ENCODE data around the gene ARHGAP4. TPM values are rescaled to one million over a fixed set of nuclear protein-coding genes. Genes with fewer than 3 reads are reported as not detected.

The ARHGAP4 gene
- total RNA-seq, 2 experiments from 2014 or later = 151 to 160 TPM

DNA sequence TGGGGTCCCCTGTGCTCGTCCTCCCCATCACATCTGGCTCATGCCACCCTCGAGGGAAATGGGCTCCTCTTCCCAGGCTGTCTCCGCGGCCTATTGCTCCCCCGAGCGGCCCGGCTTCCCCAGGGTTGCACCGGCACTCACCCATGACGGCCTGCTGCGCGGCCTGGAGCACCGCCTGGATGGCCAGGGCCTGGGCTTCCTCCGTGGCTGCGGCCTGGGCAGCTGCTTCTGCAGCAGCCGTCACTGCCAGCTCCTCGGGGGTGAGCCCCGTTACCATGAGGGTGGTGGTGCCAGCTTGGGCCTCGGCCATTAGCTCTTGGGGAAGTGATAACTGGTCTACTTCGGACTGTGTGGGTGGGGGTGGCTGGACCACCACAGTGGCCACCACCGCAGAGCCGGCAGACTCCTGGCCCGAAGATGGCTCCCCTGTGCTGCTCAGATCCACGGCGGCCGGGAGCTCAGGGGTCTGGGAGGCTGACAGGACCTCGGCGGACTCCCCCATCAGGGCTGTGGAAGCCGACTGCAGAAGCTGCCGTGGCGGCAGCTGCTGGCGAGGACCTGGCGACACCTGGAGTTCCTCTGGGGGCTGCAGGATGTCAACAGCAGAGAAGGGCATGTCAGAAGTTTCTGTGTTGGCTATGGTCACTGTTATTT lies 26.4 kb upstream of the ARHGAP4 start:
- POLR2A ChIA-PET = no interaction called here
- Mint-ChIP-seq H3K9me3 (no peaks in the 10 kb centered on the region), H3K4me1 (ENCODE audit: low read depth) (peaks cover 5% of the 10 kb centered on the region), H3K36me3 (peaks cover 27% of the 10 kb centered on the region), H3K4me3 (no peak overlapping the region), H3K27ac (no peak overlapping the region), H3K27me3 (no peaks in the 10 kb centered on the region)
- no peak for DNase-seq
- CTCF ChIA-PET = interaction anchor here (0.9 to 1.0 kb wide), 3 partner anchors 14 to 61 kb away, joined by 3 read pairs; no protein-coding TSS in a partner anchor
- intact Hi-C loops (cut with micrococcal nuclease) = no loop called here

DNA sequence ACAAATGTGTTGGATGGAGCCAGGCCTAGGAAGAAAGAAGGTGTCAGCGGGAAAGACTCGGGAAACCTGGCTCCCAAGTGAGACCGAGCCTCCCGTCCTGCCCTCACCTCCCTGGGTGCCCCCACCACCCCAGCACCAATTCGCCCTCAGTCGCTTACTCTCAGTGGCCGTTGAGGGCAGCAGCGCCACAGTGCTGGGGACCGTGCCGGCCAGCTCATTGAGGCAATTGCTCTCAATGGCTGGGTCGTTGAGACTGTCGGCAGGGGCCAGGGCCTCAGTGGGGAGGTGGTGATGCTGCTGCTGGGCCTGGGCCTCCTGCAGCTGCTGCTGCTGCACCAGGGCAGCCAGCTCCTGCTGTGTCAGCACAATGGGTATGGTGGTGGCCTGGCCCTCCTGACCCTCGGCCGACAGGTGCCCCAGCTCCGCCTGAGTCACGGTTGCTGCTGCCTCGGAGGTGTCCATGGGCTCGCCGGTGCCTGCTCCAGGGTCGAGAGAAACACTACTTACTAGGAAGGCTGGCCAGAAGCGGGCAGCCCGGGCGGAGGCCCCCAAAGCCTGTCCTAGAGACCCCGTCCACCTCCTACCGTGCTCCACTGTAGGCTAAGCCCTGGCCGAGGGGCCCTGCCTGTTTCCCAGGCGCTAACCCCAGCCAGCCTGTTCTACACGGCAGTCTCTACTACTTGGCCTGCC lies 25.8 kb upstream of the ARHGAP4 start:
- Mint-ChIP-seq H3K27ac (no peak overlapping the region), H3K4me1 (ENCODE audit: low read depth) (peaks cover 8% of the 10 kb centered on the region), H3K9me3 (no peaks in the 10 kb centered on the region), H3K36me3 (peaks cover 28% of the 10 kb centered on the region), H3K4me3 (no peak overlapping the region), H3K27me3 (no peaks in the 10 kb centered on the region)
- intact Hi-C loops (cut with micrococcal nuclease) = no loop called here
- ChIA-PET POLR2A (no interaction called here), CTCF (interaction anchor here (0.9 to 1.6 kb wide), 3 partner anchors 15 to 29 kb away, joined by 3 to 5 read pairs (median 3); no protein-coding TSS in a partner anchor)
- DNase-seq = no peak

DNA sequence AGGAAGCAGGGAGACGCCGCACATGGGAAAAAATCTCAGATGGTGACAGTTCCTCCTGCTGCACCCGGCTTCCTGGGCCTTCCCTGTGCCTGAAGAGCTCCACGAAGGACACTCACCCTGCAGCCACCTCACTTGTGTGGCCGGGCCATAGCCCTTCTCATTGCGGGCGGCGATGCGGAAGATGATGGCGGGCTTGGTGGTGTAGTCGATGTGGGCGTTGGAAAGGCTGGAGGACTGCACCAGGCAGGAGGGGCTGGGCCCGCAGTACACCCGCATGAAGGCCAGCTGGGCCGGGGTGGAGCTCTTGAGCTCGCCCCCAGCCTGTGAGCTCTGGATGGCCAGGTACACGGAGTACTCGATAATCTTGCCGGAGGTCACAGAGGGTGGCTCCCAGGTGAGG lies 24.1 kb upstream of the ARHGAP4 start:
- intact Hi-C loops (cut with micrococcal nuclease) = no loop called here
- Mint-ChIP-seq H3K36me3 (peaks cover 24% of the 10 kb centered on the region), H3K9me3 (no peaks in the 10 kb centered on the region), H3K4me1 (ENCODE audit: low read depth) (peaks cover 8% of the 10 kb centered on the region), H3K27ac (no peak overlapping the region), H3K4me3 (no peak overlapping the region), H3K27me3 (no peaks in the 10 kb centered on the region)
- no peak for DNase-seq
- CTCF ChIA-PET = interaction anchor here (1.0 to 1.6 kb wide), 4 partner anchors 17 to 187 kb away, joined by 3 to 5 read pairs (median 4); partner anchors contain the start of gene ARHGAP4
- POLR2A ChIA-PET = interaction anchor here (0.7 to 1.3 kb wide), 2 partner anchors 17 to 27 kb away, joined by 3 to 4 read pairs; no protein-coding TSS in a partner anchor

DNA sequence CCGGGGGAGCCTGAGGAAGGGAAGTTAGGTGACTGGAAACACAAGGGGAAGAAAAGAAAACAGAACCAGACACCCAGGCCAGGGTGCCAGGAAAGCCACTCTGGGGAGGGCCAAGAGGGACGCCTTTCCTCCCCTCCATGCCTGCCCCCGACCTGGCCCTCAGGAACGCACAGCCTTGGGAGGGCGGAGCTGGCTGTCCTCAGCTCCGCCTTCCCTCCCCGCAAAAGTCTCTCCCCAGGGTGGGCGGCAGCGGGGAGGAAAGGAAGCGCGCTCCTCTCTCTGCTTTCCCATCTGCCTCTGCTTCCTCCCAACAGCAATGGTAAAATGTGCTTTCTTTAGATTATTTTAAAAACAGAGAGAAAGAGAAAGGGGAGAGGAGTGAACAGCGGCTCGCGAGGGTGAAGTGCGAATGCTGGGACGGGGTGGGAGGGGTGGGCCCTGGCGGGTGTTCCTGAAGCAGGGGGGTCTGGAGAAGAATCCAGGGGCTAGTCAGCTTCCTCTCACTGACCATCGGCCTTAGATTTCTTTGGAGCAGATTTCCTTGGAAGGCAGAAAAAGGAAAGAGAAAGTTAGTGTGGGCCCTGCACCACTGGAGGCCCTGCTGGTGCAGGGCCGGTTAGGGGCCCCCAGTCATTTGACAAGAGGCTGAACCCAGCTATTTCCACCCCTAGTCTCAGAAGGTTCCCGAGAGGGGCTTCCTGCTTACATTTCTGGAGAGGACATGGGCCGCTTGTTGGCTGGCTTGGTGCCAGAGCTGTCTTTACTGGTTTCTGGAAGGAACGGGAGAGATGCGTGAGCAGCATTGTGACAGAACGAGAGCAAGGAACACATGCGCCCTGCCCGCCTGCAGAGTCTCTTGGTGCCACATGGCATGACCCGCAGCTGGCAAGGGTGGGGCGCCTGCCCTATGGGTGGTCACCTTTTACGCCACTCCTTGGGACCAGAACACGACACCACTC lies 23.1 kb upstream of the ARHGAP4 start:
- Mint-ChIP-seq H3K4me1 (ENCODE audit: low read depth) (peaks cover 11% of the 10 kb centered on the region), H3K27me3 (no peaks in the 10 kb centered on the region), H3K9me3 (no peaks in the 10 kb centered on the region), H3K4me3 (no peak overlapping the region), H3K27ac (no peak overlapping the region), H3K36me3 (peaks cover 20% of the 10 kb centered on the region)
- intact Hi-C loops (cut with micrococcal nuclease) = no loop called here
- ChIA-PET POLR2A (interaction anchor here (1.0 to 1.3 kb wide), 2 partner anchors 18 to 26 kb away, joined by 4 read pairs; no protein-coding TSS in a partner anchor), CTCF (interaction anchor here (1.5 to 5.5 kb wide), 4 partner anchors 18 to 186 kb away, joined by 4 to 93 read pairs (median 28); partner anchors contain the start of genes ARHGAP4, NAA10 and PLXNB3)
- no peak for DNase-seq

DNA sequence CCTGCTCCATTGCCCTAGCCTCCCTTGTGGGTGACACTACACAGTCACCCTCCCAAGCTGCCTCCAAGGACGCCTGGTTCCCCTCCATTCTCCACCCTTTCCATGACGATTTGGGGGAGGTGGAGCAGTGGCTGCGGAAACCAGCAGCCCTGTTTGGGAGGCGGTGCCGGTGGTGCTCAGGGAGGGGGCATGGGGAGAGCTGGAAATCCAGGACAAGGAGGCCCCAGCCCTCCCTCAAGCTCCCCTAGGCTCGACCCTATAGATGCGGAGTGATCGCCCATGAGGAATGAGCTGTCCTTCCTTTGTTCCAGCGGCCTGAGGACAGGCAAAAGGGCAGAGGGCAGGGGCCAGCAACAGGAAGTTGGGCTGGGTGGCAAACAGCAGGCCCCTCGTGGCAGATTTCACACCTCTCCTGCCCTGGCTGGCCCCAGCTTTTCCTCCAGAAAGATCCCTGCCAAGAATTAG lies 22.0 kb upstream of the ARHGAP4 start:
- Mint-ChIP-seq H3K27me3 (no peaks in the 10 kb centered on the region), H3K4me1 (ENCODE audit: low read depth) (peaks cover 7% of the 10 kb centered on the region), H3K27ac (peak overlapping the region; percentile 82), H3K9me3 (no peaks in the 10 kb centered on the region), H3K4me3 (no peak overlapping the region), H3K36me3 (peaks cover 13% of the 10 kb centered on the region)
- intact Hi-C loops (cut with micrococcal nuclease) = no loop called here
- DNase-seq = no peak
- POLR2A ChIA-PET = interaction anchor here (0.6 to 3.9 kb wide), 3 partner anchors 12 to 23 kb away, joined by 3 to 21 read pairs (median 4); partner anchors contain the start of gene ARHGAP4
- CTCF ChIA-PET = interaction anchor here (1.8 to 5.5 kb wide), 6 partner anchors 14 to 184 kb away, joined by 5 to 93 read pairs (median 25); partner anchors contain the start of genes ARHGAP4, NAA10 and PLXNB3

DNA sequence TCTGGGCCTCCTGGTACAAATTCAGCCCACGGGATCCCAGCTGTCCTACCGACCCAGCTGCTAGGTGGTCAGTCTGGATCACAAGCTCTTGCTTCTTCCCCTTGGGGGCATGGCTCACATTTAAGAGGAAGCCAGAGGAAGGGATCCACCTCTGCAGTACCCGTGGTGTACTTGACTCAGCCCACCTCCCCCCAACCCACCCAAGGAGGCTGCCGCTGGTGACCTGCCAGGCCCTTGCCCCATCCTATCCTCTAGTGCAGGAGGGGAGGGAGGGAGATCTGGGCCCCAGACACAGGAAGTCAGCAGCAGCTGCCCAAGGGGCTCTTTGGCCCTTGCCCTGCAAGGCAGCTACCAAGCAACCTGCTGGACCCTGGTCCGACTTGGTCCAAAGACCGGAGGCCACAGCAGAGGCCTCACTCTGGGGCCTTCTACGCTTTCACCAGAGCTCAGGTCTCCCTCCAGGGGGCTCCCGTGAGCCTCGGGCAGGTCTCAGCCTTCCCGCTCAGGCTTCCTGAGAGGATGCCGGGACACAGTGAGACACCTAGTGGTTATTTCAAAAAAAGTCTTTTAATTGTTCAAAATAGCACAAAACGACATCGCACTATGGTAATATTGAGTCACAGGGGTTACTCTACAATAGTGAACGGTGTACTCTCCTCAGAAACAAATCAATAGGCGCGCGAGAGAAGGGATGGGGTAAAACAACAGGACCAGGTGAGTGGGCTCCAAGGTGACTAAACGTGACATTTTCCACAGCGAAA lies 21.1 kb upstream of the ARHGAP4 start:
- Mint-ChIP-seq H3K4me3 (no peak overlapping the region), H3K4me1 (ENCODE audit: low read depth) (peaks cover 7% of the 10 kb centered on the region), H3K9me3 (no peaks in the 10 kb centered on the region), H3K36me3 (peaks cover 13% of the 10 kb centered on the region), H3K27ac (peak overlapping the region; percentile 82), H3K27me3 (no peaks in the 10 kb centered on the region)
- intact Hi-C loops (cut with micrococcal nuclease) = loop anchor here (1.0 to 2.0 kb wide), 5 partner anchors 12 to 183 kb away; partner anchors contain the start of genes IDH3G, NAA10, PLXNB3 and SSR4
- ChIA-PET CTCF (interaction anchor here (0.5 to 5.5 kb wide), 26 partner anchors 9 to 220 kb away, joined by 3 to 93 read pairs (median 4); partner anchors contain the start of genes ARHGAP4, IDH3G, NAA10 and PLXNB3), POLR2A (interaction anchor here (0.6 to 3.9 kb wide), 4 partner anchors 11 to 182 kb away, joined by 3 to 21 read pairs (median 3); partner anchors contain the start of gene ARHGAP4)
- peak; percentile 85 for DNase-seq

DNA sequence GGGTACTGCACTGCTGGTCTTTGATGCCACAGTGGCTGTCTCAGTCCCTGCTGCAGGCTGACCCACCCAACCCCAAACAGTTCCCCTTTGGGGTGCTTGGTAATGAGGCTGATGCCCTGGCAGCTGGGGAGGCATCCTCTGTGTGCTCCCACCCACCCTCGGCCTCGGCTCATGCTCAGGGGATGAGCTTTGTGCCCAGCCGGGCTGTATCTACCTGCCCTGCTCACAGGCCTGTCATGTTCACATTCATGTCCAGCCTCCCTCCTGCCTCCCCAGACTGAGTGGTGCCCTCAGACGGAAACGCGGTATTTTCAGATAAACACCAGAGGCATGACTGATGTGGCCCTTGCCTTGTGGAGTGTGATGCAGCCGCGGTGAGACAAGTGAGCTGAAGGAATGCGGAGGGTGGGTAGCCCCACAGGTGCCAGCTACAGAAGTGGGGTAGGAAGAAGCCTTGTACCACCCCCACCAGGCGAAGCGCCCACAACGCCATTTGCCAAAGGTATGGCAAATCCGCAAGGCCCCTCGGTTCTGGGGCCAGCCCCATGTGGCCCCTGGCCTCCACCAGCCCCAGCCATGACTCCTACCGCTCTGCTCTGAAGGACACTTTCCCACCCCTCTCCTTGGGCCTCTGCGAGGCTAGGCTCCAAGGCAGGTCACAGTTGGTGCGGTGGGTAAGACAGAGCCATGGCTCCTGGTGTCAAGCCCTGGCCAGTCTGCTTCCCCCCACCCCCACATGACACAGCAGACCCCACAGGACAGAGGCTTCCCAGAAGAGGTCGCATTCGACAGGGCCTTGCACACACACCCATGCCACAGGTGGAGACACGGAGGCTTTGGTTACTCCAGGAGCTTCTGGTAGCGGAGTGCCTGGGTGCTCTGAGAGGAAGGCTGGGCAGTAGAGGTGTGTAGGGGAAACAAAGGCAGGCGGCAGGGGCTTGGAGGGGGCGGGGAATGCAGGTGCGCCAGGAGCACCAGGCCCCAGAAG lies 20.2 kb upstream of the ARHGAP4 start:
- no peak overlapping the region for H3K27ac Mint-ChIP-seq
- ChIA-PET POLR2A (interaction anchor here (1.0 to 3.9 kb wide), 2 partner anchors 21 to 181 kb away, joined by 3 to 21 read pairs; partner anchors contain the start of gene ARHGAP4), CTCF (interaction anchor here (0.7 to 5.5 kb wide), 19 partner anchors 8 to 219 kb away, joined by 3 to 93 read pairs (median 4); partner anchors contain the start of genes ARHGAP4, NAA10 and PLXNB3)
- no peaks in the 10 kb centered on the region for H3K9me3 Mint-ChIP-seq
- H3K27me3 Mint-ChIP-seq = no peaks in the 10 kb centered on the region
- DNase-seq = no peak
- intact Hi-C loops (cut with micrococcal nuclease) = loop anchor here (2.0 kb wide), 2 partner anchors 21 kb away; no protein-coding TSS in a partner anchor
- no peak overlapping the region for H3K4me3 Mint-ChIP-seq
- peaks cover 11% of the 10 kb centered on the region for H3K36me3 Mint-ChIP-seq
- peaks cover 9% of the 10 kb centered on the region for H3K4me1 Mint-ChIP-seq (ENCODE audit: low read depth)

DNA sequence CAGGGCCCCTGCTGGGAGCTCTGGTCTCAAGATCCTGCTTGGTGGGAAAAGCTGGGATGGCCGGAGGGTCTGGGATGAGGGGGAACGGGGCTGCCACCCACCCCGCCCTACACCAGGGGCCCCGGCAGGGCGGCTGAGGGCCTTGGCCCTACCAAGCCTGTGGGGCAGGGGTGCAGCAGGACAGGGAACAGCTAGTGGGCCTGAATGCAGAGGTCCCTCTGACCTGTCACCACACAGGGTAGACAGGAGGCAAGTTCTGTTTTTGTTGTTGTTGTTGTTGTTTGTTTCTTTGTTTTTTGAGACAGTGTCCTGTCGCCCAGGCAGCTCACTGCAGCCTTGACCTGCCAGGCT lies 18.7 kb upstream of the ARHGAP4 start:
- intact Hi-C loops (cut with micrococcal nuclease) = no loop called here
- peaks cover 11% of the 10 kb centered on the region for H3K4me1 Mint-ChIP-seq (ENCODE audit: low read depth)
- no peaks in the 10 kb centered on the region for H3K9me3 Mint-ChIP-seq
- H3K36me3 Mint-ChIP-seq = peaks cover 2% of the 10 kb centered on the region
- H3K27me3 Mint-ChIP-seq = no peaks in the 10 kb centered on the region
- ChIA-PET CTCF (interaction anchor here (0.6 to 5.5 kb wide), 4 partner anchors 14 to 592 kb away, joined by 3 to 93 read pairs (median 4); partner anchors contain the start of genes ARHGAP4 and NAA10), POLR2A (interaction anchor here (0.5 to 3.9 kb wide), 3 partner anchors 16 to 190 kb away, joined by 3 to 21 read pairs (median 4); partner anchors contain the start of gene ARHGAP4)
- H3K27ac Mint-ChIP-seq = no peak overlapping the region
- H3K4me3 Mint-ChIP-seq = peak overlapping the region; percentile 75
- DNase-seq = no peak

DNA sequence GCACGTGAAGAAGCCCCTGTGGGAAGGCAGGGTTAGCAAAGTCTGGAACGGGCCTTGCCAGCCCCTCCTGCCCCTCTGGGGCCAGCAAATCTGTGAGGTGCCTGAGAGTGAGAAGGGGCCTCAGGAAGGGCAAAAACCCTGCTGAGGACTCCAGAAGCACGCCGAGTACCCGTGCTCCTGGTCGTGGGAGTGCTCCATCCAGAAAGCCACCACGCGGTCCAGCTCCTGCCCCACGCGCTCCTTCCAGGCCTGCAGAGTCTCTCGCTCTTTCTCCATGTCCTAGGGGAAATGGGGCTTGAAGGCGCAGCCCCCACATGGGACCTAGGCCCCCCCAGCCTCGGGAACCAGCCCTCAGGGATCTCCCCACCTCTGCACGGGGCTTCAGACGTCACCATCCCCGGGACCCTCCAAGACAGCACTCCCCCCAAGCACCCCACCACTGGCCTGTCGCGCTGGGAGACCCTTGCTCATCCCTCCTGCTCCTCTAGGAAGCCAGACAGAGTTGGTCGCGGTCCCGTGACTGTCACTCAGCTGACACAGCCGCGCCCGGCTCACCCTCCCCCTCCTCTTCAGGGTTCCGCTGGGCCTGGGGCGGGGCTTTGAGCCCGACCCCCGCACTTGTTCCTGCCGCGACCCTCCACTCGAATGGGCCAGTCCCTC lies 18.2 kb upstream of the ARHGAP4 start, which contains the start of gene RENBP:
Gene RENBP, minus strand, starts transcription at position 504 of the 660 bp plus-strand sequence. Its CDS starts 33 bp downstream, at position 471.
- H3K9me3 Mint-ChIP-seq = no peaks in the 10 kb centered on the region
- CTCF ChIA-PET = interaction anchor here (5.5 kb wide), 1 partner anchor 13 kb away, joined by 93 read pairs; the partner anchor contains the start of genes ARHGAP4 and NAA10
- intact Hi-C loops (cut with micrococcal nuclease) = no loop called here

More for the DNA sequence above, 18.2 kb upstream of the ARHGAP4 start, which contains the start of gene RENBP:
- H3K27me3 Mint-ChIP-seq = no peaks in the 10 kb centered on the region
- POLR2A ChIA-PET = interaction anchor here (0.5 to 3.9 kb wide), 3 partner anchors 16 to 189 kb away, joined by 3 to 21 read pairs (median 4); partner anchors contain the start of gene ARHGAP4
- peak within 1 kb of the TSS; percentile 75 for H3K4me3 Mint-ChIP-seq
- peaks cover 2% of the 10 kb centered on the region for H3K36me3 Mint-ChIP-seq
- DNase-seq = peak; percentile 62
- H3K27ac Mint-ChIP-seq = peak within 1 kb of the TSS; percentile 69
- peaks cover 11% of the 10 kb centered on the region for H3K4me1 Mint-ChIP-seq (ENCODE audit: low read depth)
